GM18507 (cell line): Measurements from ENCODE around the gene RAD9A.

Experiments
- DNase-seq: peaks from one replicate; pipeline ENCODE4 v3.0.0; 2011; ENCODE audit warnings: low read depth; ENCODE audit not compliant: insufficient read length; ENCODE audit errors: extremely low spot score
- FAIRE-seq: peaks from 2 replicates; lab custom pipeline; 2011; peaks lifted over from hg19 to GRCh38; lab: Jason Lieb, UNC

RAD9A gene

DNA sequence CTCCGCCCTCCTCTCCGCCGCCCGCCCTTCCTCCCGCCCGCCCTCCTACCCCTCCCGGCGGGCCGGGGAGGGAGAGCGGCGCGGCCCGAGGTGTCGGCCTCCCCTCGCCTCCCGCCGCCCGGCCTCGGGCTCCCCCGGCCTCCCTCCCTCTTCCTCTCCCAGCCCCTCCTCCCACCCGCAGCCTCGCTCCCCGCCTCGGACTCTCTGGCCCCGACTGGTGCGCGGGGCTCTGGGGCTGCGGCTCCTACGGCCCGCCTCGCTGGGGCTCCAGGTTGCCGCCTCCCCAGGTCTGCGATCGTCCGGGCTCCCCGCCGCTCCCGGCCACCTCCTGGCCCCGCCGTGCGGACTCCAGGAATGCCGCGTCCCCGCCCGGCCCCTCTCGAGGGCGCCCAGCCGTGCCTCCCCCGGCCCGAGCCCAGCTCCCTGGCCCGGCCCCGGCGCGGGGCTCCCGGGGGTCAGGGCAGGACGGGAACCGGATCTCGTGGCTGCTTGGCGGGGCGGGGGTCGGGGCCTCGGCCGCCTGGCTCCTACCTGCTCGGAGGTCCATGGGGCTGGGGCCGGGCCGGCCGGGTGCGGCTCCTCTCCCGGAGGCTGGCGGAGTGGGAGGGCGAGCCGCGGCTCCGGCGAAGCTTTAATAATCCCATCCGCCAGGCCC is 18.7 kb upstream of the RAD9A start, which contains the start of gene CLCF1:
TSS of gene CLCF1 (minus strand) at position 606 of the 655 bp plus-strand sequence. CDS start at position 547, 59 bp downstream.
- DNase-seq (no peak), FAIRE-seq (no peak)

- peak; percentile 41 for FAIRE-seq
- DNase-seq: no peak
Observed at GRCh38 chr11:67373648-67374570, 17.9 kb upstream of the RAD9A start.

GRCh38 chr11:67374571-67375281 is 17.1 kb upstream of the RAD9A start:
- FAIRE-seq (no peak), DNase-seq (no peak)

GRCh38 chr11:67375320-67376055 is 16.3 kb upstream of the RAD9A start:
- no peak for DNase-seq
- FAIRE-seq: no peak

- FAIRE-seq (no peak), DNase-seq (no peak)
Observed at GRCh38 chr11:67376063-67376820, 15.5 kb upstream of the RAD9A start.

DNA sequence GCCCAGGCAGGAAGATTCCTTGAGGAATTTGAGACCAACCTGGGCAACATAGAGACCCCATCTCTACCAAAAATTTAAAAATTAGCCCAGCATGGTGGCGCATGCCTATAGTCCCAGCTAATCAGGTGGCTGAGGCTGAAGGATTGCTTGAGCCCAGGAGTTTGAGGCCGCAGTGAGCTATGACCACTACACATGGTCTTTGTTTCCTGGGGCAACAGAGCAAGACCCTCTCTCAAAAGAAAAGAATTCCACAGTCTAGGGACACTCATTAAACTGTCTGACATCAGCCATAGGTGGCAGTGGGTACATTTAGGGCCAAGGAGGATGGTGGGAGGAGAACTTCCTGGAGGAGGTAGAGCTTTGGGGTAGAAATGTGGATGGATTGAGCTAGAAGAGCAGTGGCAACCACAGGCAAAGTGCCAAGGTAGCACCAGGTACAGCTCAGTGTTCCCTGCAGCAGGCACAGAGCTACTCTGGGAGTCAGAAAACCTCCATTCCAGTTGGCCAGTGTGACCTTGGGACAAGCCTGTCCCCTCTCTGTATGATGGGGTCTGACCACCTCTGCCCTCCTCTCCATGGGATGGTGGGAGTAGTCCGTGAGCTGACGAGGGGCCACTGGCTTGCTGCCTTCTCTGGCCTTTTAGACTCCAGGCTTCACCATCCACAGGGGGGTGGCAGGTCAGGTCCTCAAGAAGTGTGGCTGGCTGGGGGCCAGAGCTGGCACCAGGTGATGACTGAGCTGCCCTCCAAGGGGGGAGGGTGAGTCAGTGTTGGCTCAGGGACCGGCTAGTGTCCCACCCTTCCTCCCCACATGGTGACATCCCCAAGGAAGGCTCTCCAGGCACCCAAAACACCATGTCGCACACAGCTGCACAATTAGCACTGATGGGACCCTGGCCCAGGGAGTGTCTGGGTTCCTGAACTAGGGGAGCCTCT is 14.6 kb upstream of the RAD9A start:
- DNase-seq (no peak), FAIRE-seq (no peak)

- FAIRE-seq: no peak
Observed at GRCh38 chr11:67378544-67378943, 13.2 kb upstream of the RAD9A start.

DNA sequence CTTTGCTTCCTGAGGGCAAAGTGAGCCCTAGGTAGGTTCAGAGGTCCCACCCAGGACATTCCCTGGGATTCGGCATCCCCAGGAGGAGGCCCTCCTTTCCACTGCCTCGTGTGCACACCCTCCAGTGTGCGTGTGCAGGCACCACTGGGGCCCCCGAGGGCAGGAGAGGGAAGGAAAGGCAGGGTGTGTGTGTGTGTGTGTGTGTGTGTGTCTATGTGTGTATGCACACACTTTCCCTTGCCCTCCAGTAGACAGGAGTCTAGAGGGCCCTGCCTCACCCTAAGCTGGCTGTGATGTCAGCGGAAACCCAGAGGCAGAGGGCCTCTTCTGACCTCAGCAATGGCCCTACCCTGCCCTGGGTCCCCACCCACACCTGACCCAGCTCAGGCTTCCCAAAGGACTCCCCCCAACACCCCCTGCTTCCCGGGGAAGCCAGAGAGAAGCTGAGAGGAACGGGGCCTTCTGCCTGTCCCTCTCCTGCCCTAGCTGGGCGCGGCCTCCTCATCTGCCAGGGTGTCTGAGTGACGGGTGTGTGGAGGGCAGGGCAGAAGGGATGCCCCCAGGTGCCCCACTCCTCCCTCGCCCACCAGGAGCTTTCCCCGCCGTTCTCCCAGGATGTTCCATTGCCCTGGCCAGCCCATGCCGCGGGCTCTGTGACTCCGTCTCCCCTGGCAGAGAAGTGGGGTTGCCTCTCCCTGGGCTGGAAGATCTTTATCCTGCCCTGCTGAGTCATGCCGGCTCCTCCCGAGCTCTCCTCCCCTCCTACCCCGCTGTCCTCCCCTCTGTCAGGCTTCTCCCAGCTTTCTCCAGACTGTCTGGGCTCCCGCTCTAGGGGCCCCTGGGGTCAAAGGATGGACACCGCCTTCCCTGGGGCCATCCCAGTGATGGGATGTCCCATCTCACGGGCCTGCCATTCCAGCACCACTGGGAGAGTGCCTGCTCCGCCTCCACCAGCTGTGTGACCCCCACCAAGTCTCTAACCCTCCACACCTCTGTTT is 12.4 kb upstream of the RAD9A start:
- no peak for DNase-seq
- no peak for FAIRE-seq

More at GRCh38 chr11:67378544-67378943, 13.2 kb upstream of the RAD9A start:
- no peak for DNase-seq

DNA sequence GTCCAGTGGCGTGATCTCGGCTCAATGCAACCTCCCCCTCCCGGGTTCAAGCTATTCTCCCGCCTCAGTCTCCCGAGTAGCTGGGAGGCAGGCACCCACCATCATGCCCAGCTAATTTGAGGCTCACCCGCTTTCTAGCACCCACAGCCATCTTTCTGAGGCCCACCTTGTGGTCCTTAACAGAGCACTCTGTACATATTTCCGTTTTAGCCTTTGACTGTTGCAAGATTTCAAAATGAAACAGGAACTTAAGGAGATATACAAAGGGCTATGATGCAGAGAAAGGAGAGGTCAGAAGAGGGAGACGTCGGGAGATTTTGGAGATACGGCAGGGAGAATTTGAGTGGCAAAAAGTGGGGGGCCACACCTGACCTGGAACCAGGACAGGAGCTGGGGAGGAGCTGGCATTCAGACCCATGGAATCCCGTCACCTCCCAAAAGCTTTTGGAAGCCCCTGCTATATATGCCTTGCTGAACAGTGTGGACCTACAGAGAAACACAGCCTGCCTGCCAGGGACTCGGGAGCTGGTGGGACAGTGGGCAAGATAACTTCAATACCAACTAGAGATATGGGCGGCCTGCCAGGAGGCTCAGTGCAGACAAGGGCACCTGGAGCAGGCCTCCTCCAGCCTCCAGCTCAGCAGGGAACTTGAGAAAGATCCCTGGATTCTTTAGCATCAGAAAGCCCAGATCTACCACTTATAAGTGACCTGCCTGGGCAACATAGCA is 10.4 kb upstream of the RAD9A start:
- FAIRE-seq (peak; percentile 53), DNase-seq (no peak)

DNA sequence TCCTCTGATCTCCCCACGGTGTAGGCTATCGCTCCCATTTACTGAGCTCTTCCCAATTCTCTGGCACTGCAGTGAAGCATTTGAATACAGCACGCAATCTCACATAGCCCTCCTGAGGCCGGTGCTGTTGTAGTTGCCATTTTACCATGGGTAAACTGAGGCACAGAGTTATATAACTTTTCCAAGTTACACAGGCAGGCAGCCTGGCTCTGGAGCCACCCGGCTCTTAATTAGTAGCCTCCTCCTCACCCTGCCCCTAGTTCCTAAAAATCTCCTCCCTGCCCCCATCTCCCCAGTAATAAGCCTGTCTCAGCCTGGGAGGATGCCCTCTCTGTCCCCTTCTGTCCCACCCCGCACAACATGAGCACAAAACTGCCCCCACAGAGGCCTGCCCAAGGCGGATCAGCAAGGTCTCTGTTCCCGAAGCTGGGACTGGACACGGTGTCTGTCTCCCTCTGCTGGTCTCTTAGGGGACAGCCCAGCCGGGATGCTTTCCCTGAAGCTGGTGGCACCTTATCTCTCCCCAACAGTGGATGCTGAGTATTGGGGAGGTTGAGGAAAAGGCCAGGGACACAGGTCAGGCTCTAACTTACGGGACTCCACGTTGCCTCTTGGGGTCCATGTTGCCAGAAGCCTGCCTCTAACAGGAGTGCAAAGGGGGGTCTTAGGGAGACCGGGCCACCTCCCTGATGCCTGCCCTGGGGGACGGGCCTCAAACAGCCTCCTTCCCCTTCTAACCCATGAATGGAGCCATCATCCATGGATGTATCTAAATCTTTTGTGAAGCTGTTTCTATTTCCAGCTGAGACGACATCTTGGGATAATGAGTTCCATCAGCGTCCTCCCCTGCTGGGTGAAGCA is 9.3 kb upstream of the RAD9A start:
- FAIRE-seq (peak; percentile 86), DNase-seq (no peak)

DNA sequence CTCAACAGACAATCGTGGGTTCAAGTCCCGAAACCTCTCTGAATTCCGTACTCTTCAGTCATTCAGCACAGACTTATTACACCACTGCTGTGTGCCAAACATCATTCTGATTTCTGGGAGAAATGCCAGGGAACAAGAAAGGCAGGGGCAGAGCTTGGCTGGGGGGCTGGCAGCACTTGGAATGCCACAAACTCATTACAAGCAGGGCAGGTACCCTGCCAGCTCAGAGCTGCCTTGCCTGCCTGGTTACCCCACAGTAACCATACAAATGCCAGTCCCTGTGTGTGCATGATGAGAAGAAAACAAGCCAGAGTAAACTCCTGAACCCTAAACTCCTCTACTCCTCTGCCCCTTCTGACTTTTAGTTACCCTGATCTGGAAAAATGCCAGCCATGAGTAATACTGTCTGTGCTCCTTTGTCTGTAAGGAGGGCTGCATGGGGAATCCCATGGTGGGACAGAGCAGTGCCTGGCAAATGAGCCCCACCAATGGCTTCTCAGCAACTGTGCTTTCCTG is 6.9 kb upstream of the RAD9A start:
- FAIRE-seq: no peak
- no peak for DNase-seq

DNA sequence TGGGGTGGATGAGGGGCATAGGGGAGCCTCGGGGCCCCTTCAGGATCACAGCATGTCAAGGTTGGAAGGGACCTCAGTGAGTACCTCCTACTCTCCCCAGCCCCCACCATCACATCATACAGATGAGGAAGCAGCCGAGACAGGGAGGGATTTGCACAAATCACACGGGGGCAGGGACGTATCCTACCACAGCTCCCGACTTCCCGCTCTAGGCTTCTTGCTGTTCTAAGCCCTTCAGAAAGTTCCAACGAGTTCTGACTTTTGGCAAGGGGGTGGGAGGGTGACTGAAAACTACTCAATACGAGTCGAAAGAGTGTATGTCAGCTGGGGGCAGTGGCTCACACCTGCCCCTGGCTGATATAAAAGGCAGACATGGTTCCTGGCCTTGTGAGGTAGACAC is 4.7 kb upstream of the RAD9A start:
- FAIRE-seq (no peak), DNase-seq (no peak)

- no peak for FAIRE-seq
- DNase-seq: no peak
Observed at GRCh38 chr11:67387518-67387917, 4.3 kb upstream of the RAD9A start.

DNA sequence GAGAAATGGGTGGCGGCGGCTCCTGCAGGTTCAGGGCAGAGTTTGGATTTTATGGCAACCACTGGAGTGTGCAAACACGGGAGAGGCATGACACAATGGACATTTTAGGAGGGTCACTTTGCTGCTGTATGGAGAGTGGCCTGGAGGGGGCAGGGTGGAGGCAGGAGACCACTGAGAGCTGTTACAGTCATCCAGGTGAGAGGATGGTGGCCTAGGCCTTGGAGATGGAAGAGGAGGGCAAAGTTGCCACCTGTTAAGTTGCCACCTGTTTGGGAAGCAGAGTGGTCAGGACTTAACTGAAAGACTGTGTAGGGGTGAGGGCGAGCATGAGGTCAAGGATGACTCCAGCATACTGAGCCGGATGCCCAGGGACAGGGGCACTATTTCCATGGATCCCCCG is 2.3 kb upstream of the RAD9A start:
- DNase-seq (no peak), FAIRE-seq (peak; percentile 53)

GRCh38 chr11:67390947-67391303 is 861 bp upstream of the RAD9A start:
- no peak for DNase-seq

More at GRCh38 chr11:67390947-67391303, 861 bp upstream of the RAD9A start:
- no peak for FAIRE-seq
